ENCODE data around the gene GUCY1A1.

DNA sequence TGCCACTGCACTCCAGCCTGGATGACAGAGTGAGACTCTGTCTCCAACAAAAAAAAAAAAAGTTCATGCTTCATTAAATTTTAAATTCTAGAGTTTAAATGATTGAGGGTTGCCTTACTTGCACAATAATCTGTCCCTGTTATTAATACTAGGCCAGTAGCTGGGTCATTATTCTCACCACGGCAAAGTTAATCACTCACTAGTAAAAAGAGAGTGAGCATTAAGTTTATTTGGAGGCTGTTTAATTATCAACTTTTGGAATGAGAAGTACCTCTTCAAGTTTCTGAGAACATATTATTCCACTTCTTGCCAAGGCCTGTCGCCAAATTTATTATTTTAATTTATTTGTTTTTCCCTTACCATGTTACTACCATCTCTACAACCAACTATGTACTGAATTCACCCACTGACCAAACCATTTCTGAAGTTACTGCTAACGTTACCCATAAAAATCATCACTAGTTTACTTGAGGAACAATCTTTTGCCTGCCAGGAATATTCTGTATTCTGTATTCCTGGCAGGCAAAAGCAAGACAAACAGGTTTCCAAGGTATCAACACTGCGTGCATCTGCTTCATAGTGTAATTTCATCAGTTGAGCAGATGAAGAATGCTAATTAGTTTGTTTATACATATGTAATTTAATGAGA, 26.5 kb downstream of the GUCY1A1 start:
- TF ChIP-seq SMC3 (IDR thresholded peaks at IDR 0.05; ENCODE audit: low read depth, low read length) (no peak), MAFK (IDR thresholded peaks at IDR 0.05; ENCODE audit: low read depth, low read length) (no peak), POLR2A (IDR thresholded peaks at IDR 0.05; ENCODE audit: low read depth, low read length) (no peak), RAD21 (IDR thresholded peaks at IDR 0.05; ENCODE audit: low read length) (no peak), CEBPB (IDR thresholded peaks at IDR 0.05; ENCODE audit: low read depth, low read length) (no peak), RCOR1 (IDR thresholded peaks at IDR 0.05; ENCODE audit: insufficient replicate concordance, low read length) (no peak)
- TF ChIP-seq, protein P1, sequence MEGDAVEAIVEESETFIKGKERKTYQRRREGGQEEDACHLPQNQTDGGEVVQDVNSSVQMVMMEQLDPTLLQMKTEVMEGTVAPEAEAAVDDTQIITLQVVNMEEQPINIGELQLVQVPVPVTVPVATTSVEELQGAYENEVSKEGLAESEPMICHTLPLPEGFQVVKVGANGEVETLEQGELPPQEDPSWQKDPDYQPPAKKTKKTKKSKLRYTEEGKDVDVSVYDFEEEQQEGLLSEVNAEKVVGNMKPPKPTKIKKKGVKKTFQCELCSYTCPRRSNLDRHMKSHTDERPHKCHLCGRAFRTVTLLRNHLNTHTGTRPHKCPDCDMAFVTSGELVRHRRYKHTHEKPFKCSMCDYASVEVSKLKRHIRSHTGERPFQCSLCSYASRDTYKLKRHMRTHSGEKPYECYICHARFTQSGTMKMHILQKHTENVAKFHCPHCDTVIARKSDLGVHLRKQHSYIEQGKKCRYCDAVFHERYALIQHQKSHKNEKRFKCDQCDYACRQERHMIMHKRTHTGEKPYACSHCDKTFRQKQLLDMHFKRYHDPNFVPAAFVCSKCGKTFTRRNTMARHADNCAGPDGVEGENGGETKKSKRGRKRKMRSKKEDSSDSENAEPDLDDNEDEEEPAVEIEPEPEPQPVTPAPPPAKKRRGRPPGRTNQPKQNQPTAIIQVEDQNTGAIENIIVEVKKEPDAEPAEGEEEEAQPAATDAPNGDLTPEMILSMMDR (conservative IDR thresholded peaks at IDR 0.05; ENCODE audit: low read depth, low read length) = no peak
- TF ChIP-seq, protein P2, sequence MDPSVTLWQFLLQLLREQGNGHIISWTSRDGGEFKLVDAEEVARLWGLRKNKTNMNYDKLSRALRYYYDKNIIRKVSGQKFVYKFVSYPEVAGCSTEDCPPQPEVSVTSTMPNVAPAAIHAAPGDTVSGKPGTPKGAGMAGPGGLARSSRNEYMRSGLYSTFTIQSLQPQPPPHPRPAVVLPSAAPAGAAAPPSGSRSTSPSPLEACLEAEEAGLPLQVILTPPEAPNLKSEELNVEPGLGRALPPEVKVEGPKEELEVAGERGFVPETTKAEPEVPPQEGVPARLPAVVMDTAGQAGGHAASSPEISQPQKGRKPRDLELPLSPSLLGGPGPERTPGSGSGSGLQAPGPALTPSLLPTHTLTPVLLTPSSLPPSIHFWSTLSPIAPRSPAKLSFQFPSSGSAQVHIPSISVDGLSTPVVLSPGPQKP (IDR thresholded peaks at IDR 0.05; ENCODE audit: borderline replicate concordance, low read depth, low read length) = no peak
- TF ChIP-seq, protein P3, sequence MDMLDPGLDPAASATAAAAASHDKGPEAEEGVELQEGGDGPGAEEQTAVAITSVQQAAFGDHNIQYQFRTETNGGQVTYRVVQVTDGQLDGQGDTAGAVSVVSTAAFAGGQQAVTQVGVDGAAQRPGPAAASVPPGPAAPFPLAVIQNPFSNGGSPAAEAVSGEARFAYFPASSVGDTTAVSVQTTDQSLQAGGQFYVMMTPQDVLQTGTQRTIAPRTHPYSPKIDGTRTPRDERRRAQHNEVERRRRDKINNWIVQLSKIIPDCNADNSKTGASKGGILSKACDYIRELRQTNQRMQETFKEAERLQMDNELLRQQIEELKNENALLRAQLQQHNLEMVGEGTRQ (IDR thresholded peaks at IDR 0.05; ENCODE audit: low read depth, low read length) = no peak
